HepG2 (cell line): Measurements from ENCODE around the gene MDM4. TPM values are rescaled to one million over a fixed set of nuclear protein-coding genes. Genes with fewer than 3 reads are reported as not detected.

Source experiments
- ASH2L ChIP-seq: fragments of 300-600, 200-600 bp; sonication (generic); IDR thresholded peaks from 2 replicates; pipeline ENCODE4 v1.7.0; 2017; ENCODE audit warnings: low read depth, mild to moderate bottlenecking, moderate library complexity, mixed read lengths, low read length; ENCODE audit not compliant: insufficient read length
- DMAP1 ChIP-seq: IDR thresholded peaks from 2 replicates; pipeline ENCODE4 v1.6.1; 2016
- FOXA3 ChIP-seq: IDR thresholded peaks from 2 replicates; pipeline ENCODE4 v1.6.1; 2016; ENCODE audit warnings: missing genetic modification reagents, missing compliant biosample characterization
- FOXP1 ChIP-seq, 2 experiments: fragments of 450-650 bp in 1 of 2; IDR thresholded peaks; 2 replicates each; pipeline ENCODE4 v1.6.1; 2017 to 2018; ENCODE audit warnings: antibody characterized with exemption in 1 of 2
- GABPB1 ChIP-seq: IDR thresholded peaks from 2 replicates; pipeline ENCODE4 v1.6.1; 2016; ENCODE audit warnings: mild to moderate bottlenecking, missing genetic modification reagents, moderate library complexity, missing compliant biosample characterization
- HDAC1 ChIP-seq: sonication (generic); formaldehyde crosslinking; IDR thresholded peaks from 2 replicates; pipeline ENCODE4 v1.5.1; 2020; ENCODE audit warnings: mild to moderate bottlenecking, missing genetic modification reagents
- HIC2 ChIP-seq: sonication (generic); formaldehyde crosslinking; IDR thresholded peaks from 2 replicates; pipeline ENCODE4 v1.9.0; 2022; ENCODE audit warnings: low read depth, missing genetic modification reagents
- IKZF5 ChIP-seq: IDR thresholded peaks from 2 replicates; pipeline ENCODE4 v1.6.1; 2018; ENCODE audit warnings: missing genetic modification reagents, mild to moderate bottlenecking, missing compliant biosample characterization
- JARID2 ChIP-seq: sonication (generic); formaldehyde crosslinking; IDR thresholded peaks from 2 replicates; pipeline ENCODE4 v1.8.1; 2023; ENCODE audit warnings: missing genetic modification reagents, inconsistent platforms; ENCODE audit not compliant: insufficient replicate concordance
- MAX ChIP-seq: IDR thresholded peaks from 2 replicates; pipeline ENCODE4 v1.6.1; 2012; ENCODE audit warnings: inconsistent platforms
- NFYB ChIP-seq: sonication (generic); formaldehyde crosslinking; IDR thresholded peaks from 2 replicates; pipeline ENCODE4 v1.4.0; 2020; ENCODE audit warnings: missing genetic modification reagents
- ONECUT2 ChIP-seq: sonication (generic); formaldehyde crosslinking; IDR thresholded peaks from 2 replicates; pipeline ENCODE4 v1.4.0; 2020; ENCODE audit warnings: missing genetic modification reagents
- PAF1 ChIP-seq: IDR thresholded peaks from 2 replicates; pipeline ENCODE4 v1.6.1; 2016; ENCODE audit warnings: missing genetic modification reagents, missing compliant biosample characterization
- SALL1 ChIP-seq: sonication (generic); formaldehyde crosslinking; IDR thresholded peaks from 2 replicates; pipeline ENCODE4 v1.8.0; 2022; ENCODE audit warnings: mild to moderate bottlenecking, missing genetic modification reagents
- SAP130 ChIP-seq: IDR thresholded peaks from 2 replicates; pipeline ENCODE4 v1.6.1; 2016; ENCODE audit warnings: low read depth
- SMAD3 ChIP-seq: sonication (generic); formaldehyde crosslinking; IDR thresholded peaks from 2 replicates; pipeline ENCODE4 v1.4.0; 2020; ENCODE audit warnings: missing genetic modification reagents
- TCF7L2 ChIP-seq: IDR thresholded peaks from 2 replicates; pipeline ENCODE4 v1.6.1; 2011; ENCODE audit warnings: mild to moderate bottlenecking, low read depth, low read length, moderate library complexity
- TEAD3 ChIP-seq: optimal IDR thresholded peaks from 2 replicates; pipeline ENCODE3; 2016; ENCODE audit warnings: borderline replicate concordance
- ZBTB1 ChIP-seq: sonication (generic); formaldehyde crosslinking; IDR thresholded peaks from 2 replicates; pipeline ENCODE4 v1.4.0; 2020; ENCODE audit warnings: missing genetic modification reagents, borderline replicate concordance
- ZNF121 ChIP-seq: sonication (generic); formaldehyde crosslinking; IDR thresholded peaks from 2 replicates; pipeline ENCODE4 v1.5.0; 2020; ENCODE audit warnings: mild to moderate bottlenecking, missing genetic modification reagents
- ZNF260 ChIP-seq: sonication (generic); formaldehyde crosslinking; IDR thresholded peaks from 2 replicates; pipeline ENCODE4 v1.4.0; 2020; ENCODE audit warnings: missing genetic modification reagents, low read depth, mild to moderate bottlenecking, borderline replicate concordance
- ZNF546 ChIP-seq: sonication (generic); formaldehyde crosslinking; conservative IDR thresholded peaks from 2 replicates; pipeline ENCODE4 v1.8.1; 2023; ENCODE audit warnings: mild to moderate bottlenecking, missing genetic modification reagents
- ZNF572 ChIP-seq: sonication (generic); formaldehyde crosslinking; IDR thresholded peaks from 2 replicates; pipeline ENCODE4 v1.5.1; 2020; ENCODE audit warnings: mild to moderate bottlenecking, missing genetic modification reagents
- polyA plus RNA-seq, 8 experiments: library from polyadenylated mRNA; depleted of rRNA in 3 of 8; stranded (reverse) in 7 of 8; unstranded in 1 of 8; fragments of >200 nt; fragmentation: Illumina TruSeq in 4 of 8; extraction: Trizol in 4 of 8; gene quantifications; 2 replicates each; pipeline versions ENCODE4 v1.2.1 to v1.2.3, GENCODE V29; 2011 to 2016; ENCODE audit warnings: low read depth in 4 of 8, missing spikeins in 1 of 8, mixed read lengths in 1 of 8; ENCODE audit not compliant: insufficient read depth in 1 of 8
- total RNA-seq, 5 experiments: library from RNA; depleted of rRNA; stranded (reverse); fragments of >200 nt; fragmentation: Illumina TruSeq; extraction: Trizol; gene quantifications; 2 replicates each; pipeline ENCODE4 v1.2.3, GENCODE V29; 2016; ENCODE audit warnings: low read depth in 1 of 5
- TF ChIP-seq, protein P1 (sequence below): sonication (generic); formaldehyde crosslinking; conservative IDR thresholded peaks from 2 replicates; pipeline ENCODE4 v1.4.0; 2020; ENCODE audit warnings: missing genetic modification reagents
- TF ChIP-seq, protein P2 (sequence below): sonication (generic); formaldehyde crosslinking; IDR thresholded peaks from 2 replicates; pipeline ENCODE4 v1.4.0; 2020; ENCODE audit warnings: missing genetic modification reagents

Gene MDM4
- total and polyA plus RNA-seq, 2 of the 13 experiments (the other 11 are each of a cell fraction or from before 2014, with no cell fraction given) = 14.9 to 19.0 TPM

DNA sequence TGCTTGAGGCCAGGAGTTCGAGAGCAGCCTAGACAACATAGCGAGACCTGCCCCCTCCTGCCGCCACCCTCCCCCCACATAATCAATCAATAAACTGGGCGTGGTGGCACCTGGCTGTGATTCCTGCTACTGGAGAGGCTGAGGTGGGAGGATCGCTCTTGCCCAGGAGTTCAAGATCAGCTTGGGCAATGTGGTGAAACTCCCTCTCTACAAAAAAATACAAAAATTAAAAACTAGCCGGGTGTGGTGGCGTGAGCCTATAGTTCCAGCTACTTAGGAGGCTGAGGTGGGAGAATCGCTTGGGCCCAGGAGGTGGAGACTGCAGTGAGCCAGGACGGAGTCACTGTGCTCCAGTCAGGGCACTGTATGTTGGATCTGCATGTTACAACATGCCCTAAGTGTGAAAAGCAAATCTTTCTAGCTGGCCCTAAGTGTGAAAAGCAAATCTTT lies 7.0 kb upstream of the MDM4 start (continued):
- no peak for TF ChIP-seq HIC2 (CRISPR knock-in tag)
- TF ChIP-seq SALL1 (CRISPR knock-in tag) = peak; percentile 55
- TF ChIP-seq FOXP1 (IDR thresholded peaks at IDR 0.05) = no peak
- peak; percentile 31; the same call in 1 of the 2 replicates for TF ChIP-seq FOXP1 (CRISPR knock-in tag; IDR thresholded peaks at IDR 0.05)
- TF ChIP-seq ONECUT2 (CRISPR knock-in tag) = peak; percentile 95
- TF ChIP-seq ASH2L = no peak
- no peak for TF ChIP-seq PAF1 (CRISPR knock-in tag)
- TF ChIP-seq IKZF5 (CRISPR knock-in tag) = no peak
- TF ChIP-seq GABPB1 (CRISPR knock-in tag) = 0 out of 2 replicates have a peak, but pooled peaks have one; percentile 19
- peak; percentile 38; the same call in 1 of the 2 replicates for TF ChIP-seq ZNF121 (CRISPR knock-in tag)
- TF ChIP-seq NFYB (CRISPR knock-in tag) = no peak
- TF ChIP-seq JARID2 (CRISPR knock-in tag) = no peak
- no peak for TF ChIP-seq SMAD3
- no peak; the same call in 1 of the 2 replicates for TF ChIP-seq SAP130 (CRISPR knock-in tag)
- no peak for TF ChIP-seq ZNF572
- TF ChIP-seq, protein P1, sequence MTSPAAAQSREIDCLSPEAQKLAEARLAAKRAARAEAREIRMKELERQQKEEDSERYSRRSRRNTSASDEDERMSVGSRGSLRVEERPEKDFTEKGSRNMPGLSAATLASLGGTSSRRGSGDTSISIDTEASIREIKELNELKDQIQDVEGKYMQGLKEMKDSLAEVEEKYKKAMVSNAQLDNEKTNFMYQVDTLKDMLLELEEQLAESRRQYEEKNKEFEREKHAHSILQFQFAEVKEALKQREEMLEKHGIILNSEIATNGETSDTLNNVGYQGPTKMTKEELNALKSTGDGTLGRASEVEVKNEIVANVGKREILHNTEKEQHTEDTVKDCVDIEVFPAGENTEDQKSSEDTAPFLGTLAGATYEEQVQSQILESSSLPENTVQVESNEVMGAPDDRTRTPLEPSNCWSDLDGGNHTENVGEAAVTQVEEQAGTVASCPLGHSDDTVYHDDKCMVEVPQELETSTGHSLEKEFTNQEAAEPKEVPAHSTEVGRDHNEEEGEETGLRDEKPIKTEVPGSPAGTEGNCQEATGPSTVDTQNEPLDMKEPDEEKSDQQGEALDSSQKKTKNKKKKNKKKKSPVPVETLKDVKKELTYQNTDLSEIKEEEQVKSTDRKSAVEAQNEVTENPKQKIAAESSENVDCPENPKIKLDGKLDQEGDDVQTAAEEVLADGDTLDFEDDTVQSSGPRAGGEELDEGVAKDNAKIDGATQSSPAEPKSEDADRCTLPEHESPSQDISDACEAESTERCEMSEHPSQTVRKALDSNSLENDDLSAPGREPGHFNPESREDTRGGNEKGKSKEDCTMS (CRISPR knock-in tag) = no peak
- peak; percentile 22; the same call in 1 of the 2 replicates for TF ChIP-seq HDAC1 (CRISPR knock-in tag)
- no peak for TF ChIP-seq DMAP1 (CRISPR knock-in tag)
- no peak for TF ChIP-seq FOXA3 (CRISPR knock-in tag)
- no peak for TF ChIP-seq ZNF546 (CRISPR knock-in tag)
- no peak for TF ChIP-seq ZBTB1 (CRISPR knock-in tag)
- no peak for TF ChIP-seq MAX
- TF ChIP-seq TEAD3 = peak; percentile 33
- no peak for TF ChIP-seq ZNF260 (CRISPR knock-in tag)
- TF ChIP-seq, protein P2, sequence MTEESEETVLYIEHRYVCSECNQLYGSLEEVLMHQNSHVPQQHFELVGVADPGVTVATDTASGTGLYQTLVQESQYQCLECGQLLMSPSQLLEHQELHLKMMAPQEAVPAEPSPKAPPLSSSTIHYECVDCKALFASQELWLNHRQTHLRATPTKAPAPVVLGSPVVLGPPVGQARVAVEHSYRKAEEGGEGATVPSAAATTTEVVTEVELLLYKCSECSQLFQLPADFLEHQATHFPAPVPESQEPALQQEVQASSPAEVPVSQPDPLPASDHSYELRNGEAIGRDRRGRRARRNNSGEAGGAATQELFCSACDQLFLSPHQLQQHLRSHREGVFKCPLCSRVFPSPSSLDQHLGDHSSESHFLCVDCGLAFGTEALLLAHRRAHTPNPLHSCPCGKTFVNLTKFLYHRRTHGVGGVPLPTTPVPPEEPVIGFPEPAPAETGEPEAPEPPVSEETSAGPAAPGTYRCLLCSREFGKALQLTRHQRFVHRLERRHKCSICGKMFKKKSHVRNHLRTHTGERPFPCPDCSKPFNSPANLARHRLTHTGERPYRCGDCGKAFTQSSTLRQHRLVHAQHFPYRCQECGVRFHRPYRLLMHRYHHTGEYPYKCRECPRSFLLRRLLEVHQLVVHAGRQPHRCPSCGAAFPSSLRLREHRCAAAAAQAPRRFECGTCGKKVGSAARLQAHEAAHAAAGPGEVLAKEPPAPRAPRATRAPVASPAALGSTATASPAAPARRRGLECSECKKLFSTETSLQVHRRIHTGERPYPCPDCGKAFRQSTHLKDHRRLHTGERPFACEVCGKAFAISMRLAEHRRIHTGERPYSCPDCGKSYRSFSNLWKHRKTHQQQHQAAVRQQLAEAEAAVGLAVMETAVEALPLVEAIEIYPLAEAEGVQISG (CRISPR knock-in tag) = peak; percentile 57
- no peak for TF ChIP-seq TCF7L2
